Smooth muscle cell (in vitro differentiated cells): ENCODE measurements around the gene HOXA11. TPM values are rescaled to one million over a fixed set of nuclear protein-coding genes. Genes with fewer than 3 reads are reported as not detected.

ENCODE experiments used
- DNase-seq: peaks from one replicate; lab custom pipeline; 2025; ENCODE audit not compliant: unreplicated experiment; lab: John Stamatoyannopoulos, UW
- H2AFZ ChIP-seq: fragments of 200-600 bp; sonication (generic); 2 replicates; pipeline ENCODE4 v1.6.0; 2016; ENCODE audit warnings: antibody characterized with exemption, low read depth, mild to moderate bottlenecking
- H3F3A ChIP-seq: fragments of 200-600 bp; sonication (generic); 2 replicates; pipeline ENCODE4 v1.6.0; 2017; ENCODE audit warnings: antibody characterized with exemption, low read depth
- H3K27ac ChIP-seq: fragments of 200-600 bp; sonication (generic); 2 replicates; pipeline ENCODE4 v1.5.1; 2016; ENCODE audit warnings: low read depth, mild to moderate bottlenecking
- H3K27me3 ChIP-seq: fragments of 200-600 bp; sonication (generic); 2 replicates; pipeline ENCODE4 v1.6.1; 2016; ENCODE audit warnings: low read depth, mild to moderate bottlenecking
- H3K36me3 ChIP-seq: fragments of 200-600 bp; sonication (generic); 2 replicates; pipeline ENCODE4 v1.5.1; 2016; ENCODE audit warnings: low read depth
- H3K4me1 ChIP-seq: fragments of 200-600 bp; sonication (generic); 2 replicates; pipeline ENCODE4 v1.5.1; 2016; ENCODE audit warnings: low read depth
- H3K4me2 ChIP-seq: fragments of 200-600 bp; sonication (generic); 2 replicates; pipeline ENCODE4 v1.6.0; 2016; ENCODE audit warnings: mild to moderate bottlenecking
- H3K4me3 ChIP-seq: fragments of 200-600 bp; sonication (generic); 2 replicates; pipeline ENCODE4 v1.5.1; 2016; ENCODE audit warnings: mild to moderate bottlenecking
- H3K79me2 ChIP-seq: fragments of 200-600 bp; sonication (generic); 2 replicates; pipeline ENCODE4 v1.6.0; 2016; ENCODE audit warnings: low read depth, mild to moderate bottlenecking
- H3K9ac ChIP-seq: fragments of 200-600 bp; sonication (generic); 2 replicates; pipeline ENCODE4 v1.6.0; 2016; ENCODE audit warnings: low read depth
- H3K9me3 ChIP-seq: fragments of 200-600 bp; sonication (generic); replicated peaks from 2 replicates; pipeline ENCODE4 v1.5.1; 2016; ENCODE audit warnings: low read depth
- H4K20me1 ChIP-seq: fragments of 200-600 bp; sonication (generic); 2 replicates; pipeline ENCODE4 v1.6.0; 2016; ENCODE audit warnings: low read depth
- WGBS: methylation state at CpG from one replicate; pipeline ENCODE4 v1.1.7; 2016; ENCODE audit warnings: low lambda C conversion rate; 5-methylcytosine and 5-hydroxymethylcytosine counted together
- polyA plus RNA-seq: library from polyadenylated mRNA; unstranded; fragments of >200 nt; fragmentation: Nextera tagmentation; extraction: Ambion mirVana; gene quantifications from 2 replicates; pipeline ENCODE4 v1.2.1, GENCODE V29; 2016
- total RNA-seq: library from RNA; depleted of rRNA; stranded (reverse); fragments of >200 nt; gene quantifications from 2 replicates; pipeline ENCODE4 v1.2.3, GENCODE V29; 2014
- TF ChIP-seq, protein P1 (sequence below): fragments of 200-600 bp; sonication (generic); IDR thresholded peaks from 2 replicates; pipeline ENCODE4 v1.5.1; 2017; ENCODE audit warnings: borderline replicate concordance, mild to moderate bottlenecking, antibody characterized with exemption; ENCODE audit not compliant: insufficient read depth, poor library complexity, severe bottlenecking

HOXA11 gene
- total and polyA plus RNA-seq, 2 experiments from 2014 or later: 20.3 to 27.7 TPM

DNA sequence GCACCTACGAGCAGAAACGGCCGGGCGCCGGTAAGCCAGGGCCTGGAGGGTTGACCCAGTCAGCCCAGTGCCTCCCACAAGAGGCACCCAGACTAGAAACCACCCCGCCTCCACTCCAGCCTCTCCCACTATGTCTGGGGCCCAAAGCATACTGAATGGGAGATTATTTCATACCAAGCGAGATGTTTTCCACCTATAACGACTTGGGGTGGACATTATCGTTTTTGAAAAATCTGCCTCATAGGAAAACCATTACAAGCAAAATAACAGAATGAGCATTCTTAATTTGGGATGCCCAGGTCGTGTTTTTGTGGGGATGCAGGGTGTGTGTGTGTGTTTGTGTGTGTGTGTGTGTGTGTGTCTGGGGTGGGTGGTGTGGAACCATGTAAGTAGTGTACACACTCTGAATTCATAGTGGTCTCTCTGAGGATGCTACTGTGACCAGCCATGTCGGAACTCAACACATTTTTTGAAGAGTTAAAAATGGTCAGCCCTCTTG is 39.1 kb downstream of the HOXA11 start:
- no peak overlapping the region for H3K27ac ChIP-seq
- H3K4me2 ChIP-seq: no peak overlapping the region
- no peak for DNase-seq
- no peaks in the 10 kb centered on the region for H4K20me1 ChIP-seq
- peaks cover 99% of the 10 kb centered on the region for H3K27me3 ChIP-seq
- H2AFZ ChIP-seq: no peak overlapping the region
- peaks cover 7% of the 10 kb centered on the region for H3K4me1 ChIP-seq
- H3K9ac ChIP-seq: no peak overlapping the region
- WGBS: 67% methylated on average over 10 of the region's 11 CpGs
- H3K36me3 ChIP-seq: no peaks in the 10 kb centered on the region
- TF ChIP-seq, protein P1, sequence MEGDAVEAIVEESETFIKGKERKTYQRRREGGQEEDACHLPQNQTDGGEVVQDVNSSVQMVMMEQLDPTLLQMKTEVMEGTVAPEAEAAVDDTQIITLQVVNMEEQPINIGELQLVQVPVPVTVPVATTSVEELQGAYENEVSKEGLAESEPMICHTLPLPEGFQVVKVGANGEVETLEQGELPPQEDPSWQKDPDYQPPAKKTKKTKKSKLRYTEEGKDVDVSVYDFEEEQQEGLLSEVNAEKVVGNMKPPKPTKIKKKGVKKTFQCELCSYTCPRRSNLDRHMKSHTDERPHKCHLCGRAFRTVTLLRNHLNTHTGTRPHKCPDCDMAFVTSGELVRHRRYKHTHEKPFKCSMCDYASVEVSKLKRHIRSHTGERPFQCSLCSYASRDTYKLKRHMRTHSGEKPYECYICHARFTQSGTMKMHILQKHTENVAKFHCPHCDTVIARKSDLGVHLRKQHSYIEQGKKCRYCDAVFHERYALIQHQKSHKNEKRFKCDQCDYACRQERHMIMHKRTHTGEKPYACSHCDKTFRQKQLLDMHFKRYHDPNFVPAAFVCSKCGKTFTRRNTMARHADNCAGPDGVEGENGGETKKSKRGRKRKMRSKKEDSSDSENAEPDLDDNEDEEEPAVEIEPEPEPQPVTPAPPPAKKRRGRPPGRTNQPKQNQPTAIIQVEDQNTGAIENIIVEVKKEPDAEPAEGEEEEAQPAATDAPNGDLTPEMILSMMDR: no peak
- H3K79me2 ChIP-seq: no peaks in the 10 kb centered on the region
- no peaks in the 10 kb centered on the region for H3K9me3 ChIP-seq
- H3K4me3 ChIP-seq: no peak overlapping the region
- H3F3A ChIP-seq: no peaks in the 10 kb centered on the region

DNA sequence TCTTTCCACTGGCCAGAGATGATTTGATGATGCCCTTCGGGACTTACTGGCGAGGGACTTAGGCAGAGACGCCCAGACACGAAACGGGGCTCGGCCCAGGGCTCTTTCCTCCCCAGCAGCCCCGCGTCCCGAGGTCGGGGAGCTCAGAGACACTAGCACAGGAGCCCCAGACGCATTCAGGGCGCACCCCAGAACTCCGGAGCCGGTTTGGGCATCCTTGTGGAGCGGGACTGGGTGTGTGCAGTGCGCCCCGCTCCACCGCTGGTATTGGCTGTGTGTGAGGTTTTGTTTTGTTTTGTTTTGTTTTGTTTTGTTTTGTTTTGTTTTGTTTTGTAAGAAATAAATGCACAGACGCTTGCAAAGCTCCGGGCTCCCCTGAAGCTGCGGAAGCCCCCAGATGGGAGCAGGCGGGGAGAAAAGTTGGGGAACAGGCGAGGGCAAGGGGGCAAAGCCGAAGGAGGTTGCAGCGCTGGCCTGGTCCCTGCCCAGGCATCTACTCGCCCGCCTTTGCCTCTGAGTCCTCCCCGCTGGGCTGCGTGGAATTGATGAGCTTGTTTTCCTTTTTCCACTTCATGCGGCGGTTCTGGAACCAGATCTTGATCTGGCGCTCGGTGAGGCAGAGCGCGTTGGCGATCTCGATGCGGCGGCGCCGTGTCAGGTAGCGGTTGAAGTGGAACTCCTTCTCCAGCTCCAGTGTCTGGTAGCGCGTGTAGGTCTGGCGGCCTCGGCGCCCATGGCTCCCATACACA is 39.7 kb downstream of the HOXA11 start:
- peaks cover 7% of the 10 kb centered on the region for H3K4me1 ChIP-seq
- H3K79me2 ChIP-seq: no peaks in the 10 kb centered on the region
- no peak overlapping the region for H3K27ac ChIP-seq
- 70% methylated on average over 44 of the region's 47 CpGs for WGBS
- peaks cover 100% of the 10 kb centered on the region for H3K27me3 ChIP-seq
- H2AFZ ChIP-seq: no peak overlapping the region
- H3K36me3 ChIP-seq: no peaks in the 10 kb centered on the region
- H3K9ac ChIP-seq: no peak overlapping the region
- no peak overlapping the region for H3K4me3 ChIP-seq
- no peaks in the 10 kb centered on the region for H3K9me3 ChIP-seq
- no peaks in the 10 kb centered on the region for H4K20me1 ChIP-seq
- H3F3A ChIP-seq: no peaks in the 10 kb centered on the region
- H3K4me2 ChIP-seq: no peak overlapping the region
- no peak for DNase-seq
- TF ChIP-seq, protein P1: no peak

DNA sequence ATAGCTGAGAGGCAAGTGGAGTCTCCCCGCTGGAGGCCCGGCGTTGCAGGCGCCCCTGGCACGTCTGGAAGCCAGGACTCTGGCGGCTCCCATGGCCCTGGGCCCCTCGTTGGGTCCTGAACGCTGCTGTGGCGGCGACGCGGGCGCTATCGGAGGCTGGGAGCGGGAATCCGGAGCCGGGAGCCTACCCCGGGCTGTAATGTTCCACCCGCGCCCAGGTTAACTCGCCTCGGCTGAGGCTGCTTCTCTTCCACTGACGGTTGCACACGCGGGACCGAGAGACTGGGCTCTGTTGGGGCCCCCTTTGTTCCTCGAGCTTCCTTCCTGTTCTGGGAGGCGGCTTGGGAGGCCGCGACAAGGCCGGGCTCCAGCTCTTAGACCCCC is 40.3 kb downstream of the HOXA11 start:
- Histone ChIP-seq H3K27ac (no peak overlapping the region), H4K20me1 (no peaks in the 10 kb centered on the region), H3K4me2 (no peak overlapping the region), H3K27me3 (peaks cover 100% of the 10 kb centered on the region), H3K4me3 (no peak overlapping the region), H3K79me2 (no peaks in the 10 kb centered on the region), H3K36me3 (no peaks in the 10 kb centered on the region), H3K9me3 (no peaks in the 10 kb centered on the region), H3K4me1 (peaks cover 7% of the 10 kb centered on the region), H3F3A (no peaks in the 10 kb centered on the region), H3K9ac (no peak overlapping the region), H2AFZ (no peak overlapping the region)
- WGBS: 26% methylated on average over 28 of the region's 31 CpGs
- TF ChIP-seq, protein P1: no peak
- no peak for DNase-seq
